Stimulated activated naive CD4-positive, alpha-beta T cell (primary cell): ENCODE data around the gene CCDC80.

Experiments used
- DNase-seq, 6 experiments: peaks; one replicate each; lab custom pipeline; 2025; lab: John Stamatoyannopoulos, UW

The CCDC80 gene, protein sequence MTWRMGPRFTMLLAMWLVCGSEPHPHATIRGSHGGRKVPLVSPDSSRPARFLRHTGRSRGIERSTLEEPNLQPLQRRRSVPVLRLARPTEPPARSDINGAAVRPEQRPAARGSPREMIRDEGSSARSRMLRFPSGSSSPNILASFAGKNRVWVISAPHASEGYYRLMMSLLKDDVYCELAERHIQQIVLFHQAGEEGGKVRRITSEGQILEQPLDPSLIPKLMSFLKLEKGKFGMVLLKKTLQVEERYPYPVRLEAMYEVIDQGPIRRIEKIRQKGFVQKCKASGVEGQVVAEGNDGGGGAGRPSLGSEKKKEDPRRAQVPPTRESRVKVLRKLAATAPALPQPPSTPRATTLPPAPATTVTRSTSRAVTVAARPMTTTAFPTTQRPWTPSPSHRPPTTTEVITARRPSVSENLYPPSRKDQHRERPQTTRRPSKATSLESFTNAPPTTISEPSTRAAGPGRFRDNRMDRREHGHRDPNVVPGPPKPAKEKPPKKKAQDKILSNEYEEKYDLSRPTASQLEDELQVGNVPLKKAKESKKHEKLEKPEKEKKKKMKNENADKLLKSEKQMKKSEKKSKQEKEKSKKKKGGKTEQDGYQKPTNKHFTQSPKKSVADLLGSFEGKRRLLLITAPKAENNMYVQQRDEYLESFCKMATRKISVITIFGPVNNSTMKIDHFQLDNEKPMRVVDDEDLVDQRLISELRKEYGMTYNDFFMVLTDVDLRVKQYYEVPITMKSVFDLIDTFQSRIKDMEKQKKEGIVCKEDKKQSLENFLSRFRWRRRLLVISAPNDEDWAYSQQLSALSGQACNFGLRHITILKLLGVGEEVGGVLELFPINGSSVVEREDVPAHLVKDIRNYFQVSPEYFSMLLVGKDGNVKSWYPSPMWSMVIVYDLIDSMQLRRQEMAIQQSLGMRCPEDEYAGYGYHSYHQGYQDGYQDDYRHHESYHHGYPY

DNA sequence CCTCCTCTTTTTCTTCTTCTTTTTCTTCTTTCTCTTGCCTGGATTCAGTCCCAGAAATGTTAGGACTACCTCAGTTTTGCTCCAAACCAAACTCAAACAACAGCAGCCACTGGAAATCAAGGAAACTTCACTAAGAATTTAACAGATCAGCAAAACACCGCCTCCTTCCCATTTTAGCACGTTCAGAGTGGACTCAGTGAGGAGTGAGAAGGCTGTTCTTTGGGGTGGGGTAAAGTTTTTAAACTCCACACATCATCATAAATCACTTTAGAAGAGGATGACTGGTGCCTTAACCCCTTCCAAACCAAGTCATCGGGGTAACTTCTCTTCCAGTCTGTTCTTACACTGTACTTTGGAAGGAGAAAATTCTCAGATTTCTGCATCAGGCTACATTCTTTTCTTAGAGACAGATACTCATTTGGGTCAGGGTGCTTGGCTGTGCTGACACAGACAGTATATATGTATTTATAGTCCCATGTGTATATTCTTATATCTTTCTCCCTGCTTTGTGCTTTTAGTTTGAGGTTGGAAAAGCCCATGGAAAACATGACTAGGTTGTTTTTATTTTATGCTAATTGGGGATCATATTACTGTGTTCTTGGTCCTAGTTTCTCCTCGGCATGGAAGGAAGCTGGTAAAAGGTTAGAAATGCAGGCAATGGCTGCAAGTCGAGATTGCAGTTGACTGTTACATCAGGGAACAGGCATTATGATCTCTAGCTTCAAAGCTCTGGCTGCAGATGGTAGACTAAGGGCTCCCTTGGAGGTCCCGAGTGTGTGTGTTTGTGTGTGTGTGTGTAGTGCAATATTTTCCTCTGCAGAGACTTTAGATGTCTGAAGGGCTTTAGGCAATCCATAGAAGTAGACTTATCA, at the start of gene CCDC80:
TSS of gene CCDC80 (minus strand) at position 214 of the 872 bp plus-strand sequence. CDS start 1,238 bp downstream, outside the sequence.
- DNase-seq = no peak

DNA sequence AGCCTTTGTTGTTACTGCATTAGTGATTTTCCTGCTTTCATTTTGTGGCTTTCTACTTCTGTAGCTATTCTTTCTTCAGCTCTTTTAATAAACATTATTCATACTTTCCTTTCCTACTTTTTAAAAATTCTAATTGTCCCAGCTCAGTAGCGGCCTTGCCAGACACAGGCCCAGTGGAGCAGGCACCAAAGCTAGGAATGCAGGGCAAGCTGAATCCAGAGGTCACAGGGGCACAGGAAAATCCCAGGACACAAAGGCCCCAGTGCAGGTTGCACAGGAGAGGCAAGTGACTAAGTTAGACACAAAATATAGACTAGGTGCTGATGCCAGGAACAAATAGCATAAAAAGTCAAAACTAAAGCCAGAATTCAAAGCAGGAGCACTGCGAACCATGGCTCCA, 49.0 kb upstream of the CCDC80 start:
- no peak for DNase-seq

DNA sequence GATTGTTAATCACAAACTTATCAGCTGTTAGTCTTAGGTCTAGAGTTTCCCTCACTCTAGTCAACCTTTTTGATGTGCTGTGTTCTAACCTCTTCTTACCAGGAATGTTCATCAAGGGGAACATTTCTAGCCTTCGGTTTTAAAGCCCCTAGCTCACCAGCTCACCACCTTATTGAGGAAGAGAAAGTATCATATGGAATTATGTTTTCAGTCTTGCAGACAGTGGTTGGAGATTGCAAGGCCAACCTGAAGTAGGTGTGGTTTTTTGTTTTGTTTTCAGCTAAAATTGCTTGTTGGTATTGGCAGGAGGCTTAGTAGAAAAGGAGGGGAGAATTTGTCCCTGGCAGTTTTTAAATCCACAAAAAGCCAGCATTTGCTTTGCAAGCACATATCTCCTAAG, 48.4 kb upstream of the CCDC80 start:
- DNase-seq = no peak

GRCh38 chr3:112688819-112689218, 47.9 kb upstream of the CCDC80 start:
- DNase-seq = no peak

DNA sequence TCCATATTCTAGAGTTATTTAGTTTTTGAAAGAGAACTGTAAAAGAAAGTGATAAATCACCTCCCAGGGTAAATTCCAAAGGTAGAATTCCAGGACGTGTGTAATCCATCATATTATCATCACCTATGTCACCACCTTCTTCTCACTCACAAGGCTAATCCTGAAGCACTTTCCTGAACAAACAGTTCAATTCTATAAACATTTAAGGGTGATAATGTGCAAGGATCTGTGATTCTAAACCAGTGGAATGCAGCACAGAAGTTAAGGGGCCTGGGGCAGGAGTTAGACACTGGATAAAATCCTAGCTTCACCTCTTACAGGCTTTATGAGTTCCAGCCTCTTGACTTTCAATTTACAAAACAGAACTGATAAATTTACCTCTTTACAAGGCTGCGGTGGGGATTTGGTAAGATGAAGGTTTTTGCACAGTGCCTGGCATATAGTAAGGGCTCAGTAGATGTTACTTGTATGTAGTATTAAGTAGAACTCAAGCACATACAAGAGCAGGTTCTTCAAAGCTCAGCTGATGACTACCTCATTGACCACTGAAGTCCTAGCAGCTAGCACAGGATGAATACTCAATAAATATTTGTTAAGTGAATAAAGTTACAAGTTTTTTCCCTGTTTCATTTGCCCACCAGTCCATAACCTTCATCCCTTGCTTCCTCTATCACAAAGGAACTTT, 47.3 kb upstream of the CCDC80 start:
- no peak for DNase-seq

GRCh38 chr3:112687616-112688015, 46.7 kb upstream of the CCDC80 start:
- no peak for DNase-seq

GRCh38 chr3:112687211-112687610, 46.3 kb upstream of the CCDC80 start:
- no peak for DNase-seq

- DNase-seq = no peak
These were observed 45.2 kb upstream of the CCDC80 start for GRCh38 chr3:112685956-112686799.

DNA sequence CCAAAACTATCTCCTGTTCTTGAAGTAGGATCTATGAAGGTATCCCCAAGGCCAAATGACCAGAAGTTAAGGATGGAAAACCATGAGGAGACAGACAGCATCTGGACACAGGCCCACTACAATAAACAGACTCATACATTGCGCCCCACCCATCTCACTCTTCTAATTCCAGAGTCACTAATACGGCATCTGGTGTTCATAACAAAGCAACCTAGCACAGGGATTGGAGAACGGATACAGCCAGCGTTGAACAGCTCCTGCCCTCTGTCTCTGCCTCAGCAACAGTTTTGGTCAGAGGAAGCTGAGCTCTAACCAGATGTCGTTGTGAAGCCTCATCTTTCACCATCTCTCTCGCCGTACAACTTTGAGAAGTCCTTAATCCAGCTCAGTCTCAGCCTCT, 44.5 kb upstream of the CCDC80 start:
- DNase-seq = no peak

- no peak for DNase-seq
These were observed 41.4 kb upstream of the CCDC80 start for GRCh38 chr3:112682361-112682760.

GRCh38 chr3:112681822-112682325, 40.9 kb upstream of the CCDC80 start:
- DNase-seq = no peak

DNA sequence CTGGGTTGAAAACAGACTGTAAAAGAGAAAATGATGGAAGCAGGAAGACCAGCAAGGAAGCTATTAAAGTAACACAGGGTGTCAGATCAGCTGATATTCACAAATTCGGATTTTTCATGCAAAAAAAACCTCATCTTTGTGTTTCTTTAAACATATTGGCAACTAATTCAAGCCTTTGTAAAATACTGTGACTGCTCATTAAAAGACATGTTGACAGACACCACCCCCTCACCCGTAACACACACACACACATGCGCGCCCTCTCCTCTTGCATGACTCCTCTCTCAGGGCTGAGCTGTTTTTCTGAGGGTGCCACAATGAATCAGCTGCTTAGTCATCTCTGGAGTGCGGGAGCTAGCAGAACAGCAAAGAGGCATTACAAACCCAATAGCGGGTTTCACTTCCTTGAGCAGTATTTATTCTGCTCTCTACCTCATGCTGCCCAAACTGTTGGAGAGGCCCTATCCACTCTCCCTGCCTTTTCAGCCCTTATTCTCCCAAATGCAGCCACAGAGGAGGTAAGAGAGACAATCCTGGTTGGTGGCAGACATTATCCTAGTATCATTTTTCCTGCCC, 35.8 kb upstream of the CCDC80 start:
- DNase-seq = peak in 5 of 6 experiments; percentile 1 to 28 (median 3)

GRCh38 chr3:112675943-112676535, 35.1 kb upstream of the CCDC80 start:
- DNase-seq = no peak

DNA sequence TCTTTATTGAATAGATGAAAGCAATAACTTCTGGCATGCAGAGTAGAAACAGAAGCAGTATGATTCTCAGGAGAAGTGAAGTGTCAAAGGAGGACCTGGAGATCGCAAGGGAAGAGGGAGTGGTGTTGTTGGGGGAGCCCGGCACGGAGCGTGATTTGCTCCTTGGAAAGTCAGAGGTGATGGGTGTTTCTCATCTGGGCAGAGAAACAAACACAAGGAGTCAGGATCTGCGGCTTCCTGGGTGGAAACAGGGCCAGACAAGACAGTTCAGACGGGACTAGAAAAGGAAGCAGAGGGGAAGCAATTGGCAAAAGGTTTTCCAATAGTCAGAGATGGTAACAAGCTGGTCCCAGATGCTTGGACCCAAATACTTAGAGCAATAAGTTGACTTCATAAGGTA, 34.4 kb upstream of the CCDC80 start:
- DNase-seq = no peak

DNA sequence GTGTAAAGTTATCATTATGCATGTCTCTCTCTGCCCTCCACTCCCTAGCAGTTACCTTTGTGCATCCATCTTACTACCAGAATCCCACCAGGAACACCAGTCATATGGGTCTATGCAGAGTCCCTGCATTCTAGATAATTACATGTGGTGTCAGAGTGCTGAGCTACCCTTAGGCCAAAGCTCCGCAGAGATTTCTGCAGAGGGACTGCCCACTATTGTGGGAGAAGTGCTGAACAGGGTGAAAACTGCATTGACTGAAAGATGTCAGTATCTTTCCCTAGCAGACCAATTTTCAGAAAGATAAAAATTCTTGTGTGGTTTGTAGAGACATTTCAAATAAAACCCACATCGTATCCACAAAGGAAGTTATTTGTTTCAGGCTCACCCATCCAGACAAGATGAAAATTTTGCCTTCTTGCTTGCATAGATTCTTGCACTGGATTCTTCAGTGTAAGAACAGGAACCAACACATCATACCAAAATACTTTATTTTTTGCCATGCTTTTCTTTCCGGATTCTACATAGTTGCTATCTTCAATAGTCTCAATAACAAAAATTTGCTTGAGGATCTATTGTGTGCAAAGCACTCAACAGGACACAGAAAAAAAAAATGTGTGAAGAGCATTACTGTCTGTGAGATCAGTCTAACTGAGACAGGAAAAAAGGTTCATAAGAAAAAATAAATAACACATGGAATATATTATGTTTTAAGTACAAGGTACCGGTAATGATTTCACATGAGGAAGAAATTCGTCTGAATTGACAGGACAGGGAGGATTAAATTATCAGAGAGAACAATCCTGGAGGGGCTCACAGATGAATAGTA, 32.0 kb upstream of the CCDC80 start:
- no peak for DNase-seq

GRCh38 chr3:112671930-112672715, 31.2 kb upstream of the CCDC80 start:
- peak in 2 of 6 experiments; percentile 4 to 22 for DNase-seq

DNA sequence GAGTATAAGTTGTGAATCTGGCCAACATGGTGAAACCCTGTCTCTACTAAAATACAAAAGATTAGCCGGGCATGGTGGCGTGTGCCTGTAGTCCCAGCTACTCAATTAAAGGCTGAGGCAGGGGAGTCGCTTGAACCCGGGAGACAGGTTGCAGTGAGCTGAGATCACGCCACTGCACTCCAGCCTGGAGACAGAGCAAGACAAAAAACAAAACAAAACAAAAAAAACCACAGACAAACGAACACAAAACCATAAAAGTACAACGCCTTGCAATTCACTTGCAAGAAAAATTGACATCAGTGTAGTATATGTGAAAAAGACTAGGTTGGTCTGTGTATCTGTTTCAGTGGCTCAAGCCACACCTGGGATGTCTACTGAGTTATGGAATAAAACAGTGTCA, 29.9 kb upstream of the CCDC80 start:
- no peak for DNase-seq

DNA sequence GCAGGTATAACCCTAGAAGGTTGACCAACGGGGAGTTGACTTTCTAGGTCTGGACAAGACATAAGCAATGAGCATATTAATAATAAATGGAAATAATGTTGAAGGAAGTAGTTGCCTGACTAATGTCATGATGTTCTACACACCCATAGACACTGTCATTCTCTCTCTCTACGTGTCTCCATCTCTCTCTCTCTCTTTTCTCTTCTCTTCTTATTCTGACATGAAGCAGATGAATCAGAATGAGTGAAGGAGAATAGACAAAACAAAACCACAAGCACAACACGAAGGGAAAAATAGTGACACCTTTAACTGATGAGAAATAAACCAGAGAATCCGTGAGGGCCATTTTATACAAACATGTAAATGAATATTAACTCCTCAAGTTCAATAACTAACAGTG, 26.7 kb upstream of the CCDC80 start:
- no peak for DNase-seq
